ENCODE measurements around the gene KCNQ1. TPM values are rescaled to one million over a fixed set of nuclear protein-coding genes. Genes with fewer than 3 reads are reported as not detected.

KCNQ1 gene
- total RNA-seq, 4 donors from 2014 or later = 0.81 to 2.2 (median 1.6) TPM

- TF ChIP-seq CTCF (IDR thresholded peaks at IDR 0.05) = no peak
- intact Hi-C loops (cut with DNase I; ENCODE audit: low total_unique reads) = loop anchor here (10.0 kb wide), 1 partner anchor 116 kb away; no protein-coding TSS in a partner anchor
- WGBS, 2 donors = 0 to 64% methylated on average over 1 of the region's 1 CpG
- no peak overlapping the region for H3K4me3 ChIP-seq (ENCODE audit: low read depth, poor library complexity, severe bottlenecking)
- peak in 1 of 2 donors; percentile 46 for DNase-seq (ENCODE audit: low spot score in 2 of 2)
These were observed 225.8 kb downstream of the KCNQ1 start for GRCh38 chr11:2670541-2671100.

- WGBS, 2 donors = 92 to 98% methylated on average over 3 of the region's 3 CpGs
- peak in 1 of 2 donors; percentile 28 for DNase-seq (ENCODE audit: low spot score in 2 of 2)
- H3K4me3 ChIP-seq (ENCODE audit: low read depth, poor library complexity, severe bottlenecking) = no peak overlapping the region
- intact Hi-C loops (cut with DNase I; ENCODE audit: low total_unique reads) = loop anchor here (10.0 kb wide), 1 partner anchor 117 kb away; no protein-coding TSS in a partner anchor
- TF ChIP-seq POLR2A (IDR thresholded peaks at IDR 0.05) = no peak
- TF ChIP-seq CTCF (IDR thresholded peaks at IDR 0.05) = no peak
These were observed 226.9 kb downstream of the KCNQ1 start for GRCh38 chr11:2671748-2672147.

- WGBS, 2 donors = 93 to 100% methylated on average over 4 of the region's 4 CpGs
- intact Hi-C loops (cut with DNase I; ENCODE audit: low total_unique reads) = loop anchor here (10.0 kb wide), 1 partner anchor 118 kb away; no protein-coding TSS in a partner anchor
- TF ChIP-seq CTCF (IDR thresholded peaks at IDR 0.05) (no peak), POLR2A (IDR thresholded peaks at IDR 0.05) (no peak)
- DNase-seq (ENCODE audit: low spot score in 2 of 2) = peak in 1 of 2 donors; percentile 58
- no peak overlapping the region for H3K4me3 ChIP-seq (ENCODE audit: low read depth, poor library complexity, severe bottlenecking)
These were observed 227.9 kb downstream of the KCNQ1 start for GRCh38 chr11:2672553-2673249.

GRCh38 chr11:2673250-2673610 is 228.4 kb downstream of the KCNQ1 start:
- DNase-seq (ENCODE audit: low spot score in 2 of 2) = peak in 1 of 2 donors; percentile 49
- intact Hi-C loops (cut with DNase I; ENCODE audit: low total_unique reads) = loop anchor here (10.0 kb wide), 1 partner anchor 118 kb away; no protein-coding TSS in a partner anchor
- 91 to 100% methylated on average over 2 of the region's 2 CpGs for WGBS, 2 donors
- TF ChIP-seq CTCF (IDR thresholded peaks at IDR 0.05) (no peak), POLR2A (IDR thresholded peaks at IDR 0.05) (no peak)
- no peak overlapping the region for H3K4me3 ChIP-seq (ENCODE audit: low read depth, poor library complexity, severe bottlenecking)

GRCh38 chr11:2673871-2674471 is 229.2 kb downstream of the KCNQ1 start:
- WGBS, 2 donors = 64 to 66% methylated on average over 16 of the region's 16 CpGs
- H3K4me3 ChIP-seq (ENCODE audit: low read depth, poor library complexity, severe bottlenecking) = no peak overlapping the region
- TF ChIP-seq POLR2A (IDR thresholded peaks at IDR 0.05) = no peak
- peak in 1 of 2 donors; percentile 53 for DNase-seq (ENCODE audit: low spot score in 2 of 2)
- intact Hi-C loops (cut with DNase I; ENCODE audit: low total_unique reads) = loop anchor here (10.0 kb wide), 1 partner anchor 119 kb away; no protein-coding TSS in a partner anchor

- intact Hi-C loops (cut with DNase I; ENCODE audit: low total_unique reads) = loop anchor here (10.0 kb wide), 1 partner anchor 120 kb away; no protein-coding TSS in a partner anchor
- TF ChIP-seq POLR2A (IDR thresholded peaks at IDR 0.05) (no peak), CTCF (IDR thresholded peaks at IDR 0.05) (no peak)
- DNase-seq (ENCODE audit: low spot score in 2 of 2) = peak in 1 of 2 donors; percentile 73
- WGBS, 2 donors = 58 to 71% methylated on average over 8 of the region's 8 CpGs
- H3K4me3 ChIP-seq (ENCODE audit: low read depth, poor library complexity, severe bottlenecking) = no peak overlapping the region
These were observed 229.9 kb downstream of the KCNQ1 start for GRCh38 chr11:2674658-2675131.

Measured in lower leg skin (tissue), 4 donors.